C1 segment of cervical spinal cord (tissue), 14 donors: ENCODE data around the gene GPR4.
A peak's percentile ranks its signal among the peaks of the same experiment; 100 is the strongest.

Experiments
- DNase-seq, 14 donors: peaks; one replicate each; lab custom pipeline; 2025; lab: John Stamatoyannopoulos, UW

The GPR4 gene

GRCh38 chr19:45554481-45554880, 47.5 kb downstream of the GPR4 start:
- no peak for DNase-seq

GRCh38 chr19:45553464-45553863, 48.5 kb downstream of the GPR4 start:
- peak in 1 of 14 donors; percentile 5 for DNase-seq

- no peak for DNase-seq
These were observed 53.9 kb downstream of the GPR4 start for GRCh38 chr19:45547965-45548609.

GRCh38 chr19:45547211-45547770, 54.7 kb downstream of the GPR4 start:
- DNase-seq, result no peak

- DNase-seq, result no peak
These were observed 59.8 kb downstream of the GPR4 start for GRCh38 chr19:45542234-45542668.
